Measurements from ENCODE around the gene PTTG1IP. TPM values are rescaled to one million over a fixed set of nuclear protein-coding genes. Genes with fewer than 3 reads are reported as not detected.
A peak's percentile ranks its signal among the peaks of the same experiment; 100 is the strongest.

Gene PTTG1IP
- total and polyA plus RNA-seq, 10 of the 15 experiments (the other 5 are each of a cell fraction or from before 2014, with no cell fraction given) = 2.4 to 56.4 (median 44.4) TPM

GRCh38 chr21:44887807-44888580, 14.5 kb upstream of the PTTG1IP start:
- no peak overlapping the region for H3K9ac ChIP-seq (ENCODE audit: control insufficient read depth, insufficient read depth, low read length)
- POLR2A ChIA-PET = no interaction called here
- H3K4me1 ChIP-seq (ENCODE audit: control insufficient read depth, insufficient read depth, low read length) = no peaks in the 10 kb centered on the region
- SMC1A ChIA-PET (ENCODE audit: uncharacterized antibody, unreplicated experiment) = no interaction called here
- H2AFZ ChIP-seq (ENCODE audit: control insufficient read depth, low read depth, low read length) = no peak overlapping the region
- no peaks in the 10 kb centered on the region for H3K27me3 ChIP-seq (replicated peaks in 1 of 2; ENCODE audit: control insufficient read depth in 2 of 2, insufficient read depth in 2 of 2, low read length in 1 of 2)
- CTCF ChIA-PET = no interaction called here
- intact Hi-C loops (cut with micrococcal nuclease; ENCODE audit: unreplicated experiment) = no loop called here
- RAD21 ChIA-PET (ENCODE audit: unreplicated experiment) = no interaction called here
- H4K20me1 ChIP-seq (ENCODE audit: control insufficient read depth, insufficient read depth) = no peaks in the 10 kb centered on the region
- H3K79me2 ChIP-seq (ENCODE audit: control insufficient read depth, insufficient read depth, low read length) = no peaks in the 10 kb centered on the region
- no TSS peak for BruUV-seq (replicated peaks)
- no peak overlapping the region for H3K27ac ChIP-seq (ENCODE audit: control insufficient read depth, insufficient read depth)
- H3K36me3 ChIP-seq (ENCODE audit: control insufficient read depth in 2 of 2, insufficient read depth in 2 of 2, low read length in 1 of 2) = no peaks in the 10 kb centered on the region; a peak in 2 of 4 replicates
- no peak overlapping the region for H3K4me2 ChIP-seq (ENCODE audit: control insufficient read depth, insufficient read depth)
- 0 out of 2 replicates have a peak, but pooled peaks have one; percentile 45 for TF ChIP-seq POLR2A (IDR thresholded peaks at IDR 0.05; ENCODE audit: low read depth, low read length)
- no peak for TF ChIP-seq TCF3 (IDR thresholded peaks at IDR 0.05; ENCODE audit: borderline replicate concordance, insufficient read depth, low read depth, low read length)
- H3K4me3 ChIP-seq = no peak overlapping the region
- FAIRE-seq = no peak
- in situ Hi-C loops (cut with MboI) = loop anchor here (10.0 kb wide), 1 partner anchor 47 kb away; no protein-coding TSS in a partner anchor
- no peak for ATAC-seq
- no peak for DNase-seq (ENCODE audit: low read depth, low spot score)
- 98% methylated on average over 23 of the region's 24 CpGs for WGBS (ENCODE audit: insufficient coverage, insufficient replicate concordance, low lambda C conversion rate, missing lambda C conversion rate)
- H3K9me3 ChIP-seq (replicated peaks; ENCODE audit: control insufficient read depth, insufficient read depth, low read length) = no peaks in the 10 kb centered on the region

GRCh38 chr21:44887126-44887806, 13.8 kb upstream of the PTTG1IP start:
- ChIA-PET SMC1A (ENCODE audit: uncharacterized antibody, unreplicated experiment) (no interaction called here), POLR2A (no interaction called here), RAD21 (ENCODE audit: unreplicated experiment) (no interaction called here), CTCF (no interaction called here)
- in situ Hi-C loops (cut with MboI) = loop anchor here (10.0 kb wide), 1 partner anchor 48 kb away; no protein-coding TSS in a partner anchor
- TF ChIP-seq POLR2AphosphoS2 (IDR thresholded peaks at IDR 0.05; ENCODE audit: low read depth, low read length) = 0 out of 2 replicates have a peak, but pooled peaks have one; percentile 39
- TF ChIP-seq MTA3 (IDR thresholded peaks at IDR 0.05; ENCODE audit: borderline replicate concordance, low read length) = no peak
- no peak for TF ChIP-seq SUPT20H (IDR thresholded peaks at IDR 0.05; ENCODE audit: borderline replicate concordance, control insufficient read depth, low read depth, low read length)
- no peak for TF ChIP-seq MLLT1 (IDR thresholded peaks at IDR 0.05)
- TF ChIP-seq PML (IDR thresholded peaks at IDR 0.05; ENCODE audit: low read length) = no peak
- no peak for TF ChIP-seq ZBTB4 (CRISPR knock-in tag; IDR thresholded peaks at IDR 0.05)
- no peaks in the 10 kb centered on the region for H3K9me3 ChIP-seq (replicated peaks; ENCODE audit: control insufficient read depth, insufficient read depth, low read length)
- DNase-seq (ENCODE audit: low read depth, low spot score) (no peak), FAIRE-seq (no peak), ATAC-seq (no peak)
- H3K27ac ChIP-seq (ENCODE audit: control insufficient read depth, insufficient read depth) = no peak overlapping the region
- H3K4me1 ChIP-seq (ENCODE audit: control insufficient read depth, insufficient read depth, low read length) = peaks cover 2% of the 10 kb centered on the region; the same call in 1 of the 2 replicates
- no peaks in the 10 kb centered on the region; a peak in 2 of 4 replicates for H3K36me3 ChIP-seq (ENCODE audit: control insufficient read depth in 2 of 2, insufficient read depth in 2 of 2, low read length in 1 of 2)
- H3K4me3 ChIP-seq = no peak overlapping the region
- WGBS (ENCODE audit: insufficient coverage, insufficient replicate concordance, low lambda C conversion rate, missing lambda C conversion rate) = 89% methylated on average over 11 of the region's 11 CpGs
- H4K20me1 ChIP-seq (ENCODE audit: control insufficient read depth, insufficient read depth) = no peaks in the 10 kb centered on the region
- no peaks in the 10 kb centered on the region for H3K79me2 ChIP-seq (ENCODE audit: control insufficient read depth, insufficient read depth, low read length)
- H3K27me3 ChIP-seq (replicated peaks in 1 of 2; ENCODE audit: control insufficient read depth in 2 of 2, insufficient read depth in 2 of 2, low read length in 1 of 2) = no peaks in the 10 kb centered on the region
- H2AFZ ChIP-seq (ENCODE audit: control insufficient read depth, low read depth, low read length) = no peak overlapping the region
- no peak overlapping the region for H3K4me2 ChIP-seq (ENCODE audit: control insufficient read depth, insufficient read depth)
- no peak overlapping the region for H3K9ac ChIP-seq (ENCODE audit: control insufficient read depth, insufficient read depth, low read length)
- intact Hi-C loops (cut with micrococcal nuclease; ENCODE audit: unreplicated experiment) = no loop called here
- BruUV-seq (replicated peaks) = no TSS peak
